HCT116 (cell line): Measurements from ENCODE around the gene NDUFB7. TPM values are rescaled to one million over a fixed set of nuclear protein-coding genes. Genes with fewer than 3 reads are reported as not detected.

Source experiments
- ATAC-seq: fragments of 200-7000 bp; cut with Tn5 transposase; 2 replicates; pipeline ENCODE4 v1.9.1; 2020; ENCODE audit warnings: mild to moderate bottlenecking, moderate library complexity
- BruUV-seq: library from RNA; stranded (reverse); fragments of 400-500 nt; replicated peaks from 2 replicates; lab custom pipeline; 2021; lab: Mats Ljungman, UMichigan
- CTCF ChIA-PET: fragments of 300-600 bp; sonication (Branson Sonifier 250); formaldehyde crosslinking; loops from one replicate; lab custom pipeline; 2021; ENCODE audit warnings: antibody characterized with exemption; lab: Charles Lee
- POLR2A ChIA-PET: fragments of 300-600, 350-600 bp; sonication (Branson Sonifier 250); formaldehyde crosslinking; loops from one replicate; lab custom pipeline; 2021; ENCODE audit warnings: antibody characterized with exemption; lab: Charles Lee
- RAD21 ChIA-PET, 2 experiments: fragments of 300-600 bp; sonication (Branson Sonifier 250); formaldehyde crosslinking; loops; one replicate each; lab custom pipeline; 2023; ENCODE audit warnings: low total read pairs in 2 of 2; ENCODE audit not compliant: uncharacterized antibody in 2 of 2, unreplicated experiment in 2 of 2, low non-redundant PET in 1 of 2; lab: Charles Lee
- DNase-seq: peaks from one replicate; pipeline ENCODE4 v3.0.0-alpha.2; 2010; ENCODE audit warnings: low read depth, low spot score
- H2AFZ ChIP-seq: fragments of 200-600 bp; shearing (Covaris generic), sonication (generic); 2 replicates; pipeline ENCODE4 v1.6.1; 2017; ENCODE audit warnings: low read depth, mixed run types, mixed read lengths, antibody characterized with exemption, low read length; ENCODE audit not compliant: poor library complexity, severe bottlenecking
- H3K27ac ChIP-seq: 2 replicates; pipeline ENCODE4 v1.5.1; 2012; ENCODE audit warnings: low read depth, low read length
- H3K27me3 ChIP-seq: fragments of 200-600 bp; sonication (generic); 2 replicates; pipeline ENCODE4 v1.6.1; 2016; ENCODE audit warnings: mixed run types, low read length, mixed read lengths; ENCODE audit not compliant: insufficient read depth
- H3K36me3 ChIP-seq, 2 experiments: fragments of 200-500 bp in 1 of 2; fragments of 200-600 bp in 1 of 2; sonication (Bioruptor generic) in 1 of 2; sonication (generic) in 1 of 2; 2 replicates each; pipeline versions ENCODE4 v1.5.1 to v1.6.1; 2014 to 2016; ENCODE audit warnings: low read length in 2 of 2, inconsistent platforms in 1 of 2, mixed read lengths in 1 of 2, mixed run types in 1 of 2; ENCODE audit not compliant: insufficient read depth in 2 of 2, control insufficient read depth in 1 of 2
- H3K4me1 ChIP-seq, 2 experiments: fragments of 200-600 bp in 1 of 2; sonication (generic) in 1 of 2; 2 replicates each; pipeline versions ENCODE4 v1.5.1 to v1.6.1; 2012 to 2017; ENCODE audit warnings: low read length in 2 of 2, inconsistent platforms in 1 of 2, mild to moderate bottlenecking in 1 of 2, mixed read lengths in 1 of 2, mixed run types in 1 of 2, moderate library complexity in 1 of 2; ENCODE audit not compliant: insufficient read depth in 2 of 2, control insufficient read depth in 1 of 2
- H3K4me2 ChIP-seq: fragments of 200-600 bp; sonication (generic); 2 replicates; pipeline ENCODE4 v1.6.1; 2017; ENCODE audit warnings: mixed run types, low read length, mixed read lengths
- H3K4me3 ChIP-seq, 2 experiments: fragments of 200-600 bp in 1 of 2; sonication (generic) in 1 of 2; replicated peaks in 1 of 2; 2 replicates each; pipeline ENCODE4 v1.5.1; 2011 to 2016; ENCODE audit warnings: low read length in 2 of 2, control low read depth in 1 of 2, low read depth in 1 of 2, mild to moderate bottlenecking in 1 of 2, mixed read lengths in 1 of 2, mixed run types in 1 of 2
- H3K79me2 ChIP-seq: fragments of 200-600 bp; sonication (generic); 2 replicates; pipeline ENCODE4 v1.6.1; 2017; ENCODE audit warnings: mild to moderate bottlenecking, mixed run types, low read length, moderate library complexity, mixed read lengths; ENCODE audit not compliant: insufficient read depth
- H3K9ac ChIP-seq: fragments of 200-600 bp; sonication (generic); 2 replicates; pipeline ENCODE4 v1.6.1; 2016; ENCODE audit warnings: low read length, mixed read lengths
- H3K9me2 ChIP-seq: fragments of 200-600 bp; sonication (generic), shearing (Covaris generic); 2 replicates; pipeline ENCODE4 v1.6.1; 2017; ENCODE audit warnings: mixed run types, mild to moderate bottlenecking, moderate library complexity; ENCODE audit not compliant: insufficient read depth
- H3K9me3 ChIP-seq, 2 experiments: fragments of 200-500 bp in 1 of 2; fragments of 200-600 bp in 1 of 2; sonication (Bioruptor generic) in 1 of 2; sonication (generic) in 1 of 2; 2 replicates each; pipeline ENCODE4 v1.6.1; 2014 to 2017; ENCODE audit warnings: low read length in 2 of 2, mixed read lengths in 2 of 2, inconsistent platforms in 1 of 2, low read depth in 1 of 2, mild to moderate bottlenecking in 1 of 2, mixed run types in 1 of 2, moderate library complexity in 1 of 2; ENCODE audit not compliant: control insufficient read depth in 1 of 2, insufficient read depth in 1 of 2
- H4K20me1 ChIP-seq: fragments of 200-600 bp; sonication (generic), shearing (Covaris generic); 2 replicates; pipeline ENCODE4 v1.6.1; 2017; ENCODE audit warnings: mixed run types, mild to moderate bottlenecking, moderate library complexity; ENCODE audit not compliant: insufficient read depth
- ATF3 ChIP-seq: IDR thresholded peaks from 2 replicates; pipeline ENCODE4 v1.6.1; 2012
- CEBPB ChIP-seq: IDR thresholded peaks from 2 replicates; pipeline ENCODE4 v1.6.1; 2012; ENCODE audit warnings: low read depth
- EGR1 ChIP-seq: IDR thresholded peaks from 2 replicates; pipeline ENCODE4 v1.6.1; 2012; ENCODE audit warnings: low read depth
- ELF1 ChIP-seq: IDR thresholded peaks from 2 replicates; pipeline ENCODE4 v1.6.1; 2012; ENCODE audit warnings: low read depth, borderline replicate concordance
- SIN3A ChIP-seq: IDR thresholded peaks from 2 replicates; pipeline ENCODE4 v1.6.1; 2012; ENCODE audit warnings: low read depth
- SP1 ChIP-seq: IDR thresholded peaks from 2 replicates; pipeline ENCODE4 v1.6.1; 2012; ENCODE audit warnings: low read depth
- ZFX ChIP-seq: fragments of 450-650 bp; IDR thresholded peaks from 2 replicates; pipeline ENCODE4 v1.6.1; 2017
- ZNF274 ChIP-seq: fragments of 200-500 bp; sonication (Bioruptor generic); IDR thresholded peaks from 2 replicates; pipeline ENCODE4 v1.6.1; 2014; ENCODE audit warnings: mild to moderate bottlenecking, low read depth, low read length, inconsistent platforms
- intact Hi-C: fragments of 100-400 bp; cut with micrococcal nuclease; formaldehyde crosslinking; loops from 2 replicates; pipeline ENCODE4 v1.10.0; 2022
- total RNA-seq: library from RNA; stranded (reverse); gene quantifications from one replicate; pipeline ENCODE4 v1.2.1, GENCODE V29; 2021; ENCODE audit not compliant: unreplicated experiment

Gene NDUFB7
- total RNA-seq, 1 experiment from 2014 or later: 167 TPM

GRCh38 chr19:14619404-14619803 lies 47.5 kb upstream of the NDUFB7 start:
- no peaks in the 10 kb centered on the region for H3K4me1 ChIP-seq
- H3K27ac ChIP-seq: no peak overlapping the region
- H3K4me3 ChIP-seq: no peak overlapping the region
- H3K9ac ChIP-seq: no peak overlapping the region
- no peaks in the 10 kb centered on the region for H3K36me3 ChIP-seq
- no peak for DNase-seq
- no peaks in the 10 kb centered on the region for H3K79me2 ChIP-seq
- ChIA-PET POLR2A (no interaction called here), RAD21 (no interaction called here), CTCF (no interaction called here)
- H3K27me3 ChIP-seq: no peaks in the 10 kb centered on the region
- ATAC-seq: no peak
- no TSS peak for BruUV-seq
- TF ChIP-seq ATF3 (no peak), EGR1 (no peak), CEBPB (no peak), ELF1 (no peak), SIN3A (no peak)
- H4K20me1 ChIP-seq: no peaks in the 10 kb centered on the region
- H3K9me2 ChIP-seq: no peaks in the 10 kb centered on the region
- peaks cover 4 to 6% of the 10 kb centered on the region in 2 experiments; a peak in 2 of 4 replicates for H3K9me3 ChIP-seq
- H3K4me2 ChIP-seq: no peak overlapping the region
- H2AFZ ChIP-seq: no peak overlapping the region
- intact Hi-C loops: no loop called here

- Histone ChIP-seq H3K27me3 (no peaks in the 10 kb centered on the region), H3K4me2 (no peak overlapping the region), H3K9me3 (peaks cover 4 to 6% of the 10 kb centered on the region in 2 experiments; a peak in 2 of 4 replicates), H4K20me1 (no peaks in the 10 kb centered on the region), H3K27ac (no peak overlapping the region), H3K9ac (no peak overlapping the region), H3K36me3 (no peaks in the 10 kb centered on the region), H3K9me2 (no peaks in the 10 kb centered on the region), H2AFZ (no peak overlapping the region), H3K79me2 (no peaks in the 10 kb centered on the region), H3K4me3 (no peak overlapping the region), H3K4me1 (no peaks in the 10 kb centered on the region)
- intact Hi-C loops: no loop called here
- no TSS peak for BruUV-seq
- TF ChIP-seq ELF1 (no peak), SP1 (no peak), EGR1 (no peak), ATF3 (no peak), ZFX (no peak), ZNF274 (no peak)
- ATAC-seq (no peak), DNase-seq (no peak)
- CTCF ChIA-PET: no interaction called here
- RAD21 ChIA-PET: no interaction called here
- POLR2A ChIA-PET: no interaction called here
Observed at GRCh38 chr19:14616407-14616806, 44.5 kb upstream of the NDUFB7 start.
